ENCODE data around the gene UBE2H.
"Not testable (repeated sequence)": the region's sequence is repeated elsewhere in the genome, so short reads cannot be mapped to it uniquely, and the experiment has no call there.

The UBE2H gene

DNA sequence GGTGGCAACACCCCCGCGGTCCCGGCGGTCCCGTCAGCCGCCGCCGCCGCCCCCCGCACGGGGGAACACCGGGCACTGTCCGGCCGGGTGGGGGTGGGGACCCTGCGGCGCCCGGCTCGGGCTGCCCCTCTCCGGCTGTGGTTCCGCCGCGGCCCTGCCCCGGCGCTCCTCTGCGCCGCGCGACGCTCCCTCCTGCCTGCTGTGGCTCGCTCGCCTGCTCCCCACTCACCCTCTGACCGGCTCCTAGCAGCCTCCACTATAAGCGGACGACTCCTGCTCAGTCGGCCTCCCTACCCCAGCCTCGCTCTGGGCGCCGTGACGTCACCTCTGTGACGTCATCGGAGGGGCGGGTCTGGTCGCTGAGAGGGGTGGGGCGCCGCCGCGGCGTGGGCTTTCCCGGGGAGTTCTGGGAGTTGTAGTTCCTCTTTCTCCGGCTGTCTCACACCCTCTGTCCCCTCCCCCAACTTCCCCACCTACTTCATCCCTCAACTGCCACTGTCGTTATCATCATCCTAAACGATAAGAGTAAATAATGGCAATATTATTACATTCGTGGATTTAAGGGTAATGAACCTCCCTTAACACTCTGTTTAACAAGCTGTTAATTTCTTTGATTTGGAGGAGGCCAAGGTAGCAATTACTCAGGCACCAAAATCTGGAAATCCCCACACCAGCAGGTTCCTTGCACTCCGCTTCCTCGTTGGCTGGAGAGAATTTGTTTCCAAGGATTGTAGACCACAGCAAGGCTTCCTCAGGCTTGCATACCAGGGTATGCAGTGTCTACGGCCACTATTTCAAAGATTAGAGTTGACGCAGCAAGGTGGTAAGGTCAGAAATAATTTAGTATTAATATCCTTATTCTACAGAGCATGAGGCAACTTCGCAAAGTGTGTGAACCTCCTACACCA is at the start of gene UBE2H:
Gene UBE2H, minus strand, starts transcription at position 308 of the 908 bp plus-strand sequence. CDS start 405 bp downstream, outside the sequence.
- H3K36me3 ChIP-seq (ENCODE audit: insufficient read depth, low read length), result no peaks in the 10 kb centered on the region
- H3K9me3 ChIP-seq (ENCODE audit: control insufficient read depth, insufficient read depth, low read length), result no peaks in the 10 kb centered on the region
- H3K9ac ChIP-seq (ENCODE audit: low read depth, low read length), result peak within 1 kb of the TSS; percentile 92
- H3K4me1 ChIP-seq (ENCODE audit: insufficient read depth, low read length), result peaks cover 14% of the 10 kb centered on the region

DNA sequence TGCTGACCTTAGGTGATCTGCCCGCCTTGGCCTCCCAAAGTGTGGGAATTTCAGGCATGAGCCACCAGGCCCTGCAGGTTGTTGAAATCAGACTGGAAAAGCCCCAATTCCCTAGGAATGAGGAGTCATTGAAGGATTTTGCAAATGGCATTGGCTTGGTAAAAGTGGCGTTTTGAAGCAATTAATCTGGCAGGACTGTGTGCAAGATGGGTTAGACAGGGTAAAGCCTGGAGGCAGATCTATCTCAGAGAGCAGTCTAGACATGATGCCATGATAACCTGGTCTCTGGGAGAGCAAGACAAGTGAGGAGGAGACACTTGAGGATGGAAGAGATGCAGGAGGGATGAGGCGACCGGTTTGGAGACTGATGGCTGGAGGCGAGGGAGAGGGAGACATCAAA is 45.7 kb upstream of the UBE2H start:
- Histone ChIP-seq H3K4me1 (ENCODE audit: insufficient read depth, low read length) (no peaks in the 10 kb centered on the region), H3K36me3 (ENCODE audit: insufficient read depth, low read length) (no peaks in the 10 kb centered on the region), H3K9me3 (ENCODE audit: control insufficient read depth, insufficient read depth, low read length) (no peaks in the 10 kb centered on the region), H3K9ac (ENCODE audit: low read depth, low read length) (no peak overlapping the region)

DNA sequence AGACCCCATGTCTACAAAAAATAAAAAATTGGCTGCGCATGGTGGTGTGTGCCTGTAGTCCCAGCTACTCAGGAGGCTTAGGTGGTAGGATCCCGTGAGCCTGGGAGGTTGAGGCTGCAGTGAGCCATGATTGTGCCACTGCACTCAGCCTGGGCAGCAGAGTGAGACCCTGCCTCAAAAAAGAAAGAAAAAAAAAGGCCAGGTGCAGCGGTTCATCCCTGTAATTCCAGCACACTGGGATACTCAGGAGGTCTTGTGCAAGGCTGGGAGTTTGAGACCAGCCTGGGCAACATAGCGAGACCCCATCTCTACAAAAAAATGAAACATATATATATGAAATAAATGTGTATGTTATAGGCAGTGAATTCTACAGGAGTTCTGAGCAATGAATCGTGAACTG is 44.5 kb upstream of the UBE2H start:
- no peaks in the 10 kb centered on the region for H3K4me1 ChIP-seq (ENCODE audit: insufficient read depth, low read length)

DNA sequence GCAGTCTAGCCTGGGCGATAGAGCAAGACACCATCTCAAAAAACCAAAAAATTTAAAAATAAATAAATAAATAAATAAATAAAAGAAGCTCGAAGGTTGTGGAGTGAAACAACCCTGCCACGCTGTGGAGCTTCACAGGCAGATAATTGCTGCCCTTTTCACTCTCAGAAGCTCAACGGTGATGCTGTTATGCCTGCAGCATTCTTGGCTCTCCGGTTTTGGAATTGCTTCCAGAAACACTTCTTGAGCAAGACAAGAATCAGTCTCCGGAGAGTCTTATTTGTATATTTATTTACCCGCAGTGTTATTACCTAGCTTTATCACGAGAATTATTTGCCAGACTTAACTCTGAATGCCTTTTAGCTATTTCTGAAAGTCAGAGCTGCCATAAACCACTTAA is 40.5 kb upstream of the UBE2H start:
- Histone ChIP-seq H3K9me3 (ENCODE audit: control insufficient read depth, insufficient read depth, low read length) (no peaks in the 10 kb centered on the region), H3K9ac (ENCODE audit: low read depth, low read length) (no peak overlapping the region), H3K4me1 (ENCODE audit: insufficient read depth, low read length) (no peaks in the 10 kb centered on the region), H3K36me3 (ENCODE audit: insufficient read depth, low read length) (no peaks in the 10 kb centered on the region)

More for the DNA sequence above, 44.5 kb upstream of the UBE2H start:
- Histone ChIP-seq H3K9me3 (ENCODE audit: control insufficient read depth, insufficient read depth, low read length) (no peaks in the 10 kb centered on the region), H3K36me3 (ENCODE audit: insufficient read depth, low read length) (no peaks in the 10 kb centered on the region), H3K9ac (ENCODE audit: low read depth, low read length) (no peak overlapping the region)

DNA sequence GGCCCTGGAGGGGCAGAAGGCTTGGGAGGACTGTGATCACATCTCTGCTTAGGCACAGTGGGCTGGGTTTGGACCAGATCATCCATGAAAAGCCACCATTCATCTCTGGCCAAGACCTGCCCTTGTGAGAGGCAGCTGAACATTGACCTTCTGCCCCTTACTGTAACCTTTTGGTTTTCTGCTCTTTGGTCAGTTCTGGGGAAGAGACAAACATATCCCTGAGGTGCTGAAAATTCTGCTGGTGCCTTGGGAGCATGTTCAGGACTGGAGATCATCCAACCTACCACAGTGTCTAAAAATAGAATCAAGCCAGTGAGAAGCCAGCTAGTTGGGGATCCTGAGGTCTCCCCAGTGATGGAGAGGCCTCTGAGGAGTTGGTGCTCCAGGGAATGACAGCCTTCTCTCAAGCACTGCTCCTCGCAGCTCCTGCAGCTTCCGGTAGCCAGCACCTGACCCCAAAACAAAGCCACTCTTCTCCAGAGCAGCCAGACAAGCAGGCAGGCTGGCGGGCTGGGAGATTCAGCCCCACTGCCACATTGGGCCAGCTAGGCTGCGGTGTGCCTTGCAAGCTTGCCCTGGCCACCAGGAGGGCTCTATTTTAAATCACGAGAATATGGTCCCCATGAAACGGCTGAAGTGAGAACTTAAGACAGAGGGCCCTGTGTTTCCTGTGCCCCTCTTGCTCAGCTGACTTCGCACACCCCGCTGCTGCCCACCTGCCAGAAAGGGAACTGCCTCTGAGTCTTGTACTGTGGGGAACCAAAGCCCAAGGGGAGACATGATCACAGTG is 37.8 kb upstream of the UBE2H start:
- H3K36me3 ChIP-seq (ENCODE audit: insufficient read depth, low read length), result no peaks in the 10 kb centered on the region
- H3K9ac ChIP-seq (ENCODE audit: low read depth, low read length), result no peak overlapping the region
- no peaks in the 10 kb centered on the region for H3K4me1 ChIP-seq (ENCODE audit: insufficient read depth, low read length)
- H3K9me3 ChIP-seq (ENCODE audit: control insufficient read depth, insufficient read depth, low read length), result no peaks in the 10 kb centered on the region

DNA sequence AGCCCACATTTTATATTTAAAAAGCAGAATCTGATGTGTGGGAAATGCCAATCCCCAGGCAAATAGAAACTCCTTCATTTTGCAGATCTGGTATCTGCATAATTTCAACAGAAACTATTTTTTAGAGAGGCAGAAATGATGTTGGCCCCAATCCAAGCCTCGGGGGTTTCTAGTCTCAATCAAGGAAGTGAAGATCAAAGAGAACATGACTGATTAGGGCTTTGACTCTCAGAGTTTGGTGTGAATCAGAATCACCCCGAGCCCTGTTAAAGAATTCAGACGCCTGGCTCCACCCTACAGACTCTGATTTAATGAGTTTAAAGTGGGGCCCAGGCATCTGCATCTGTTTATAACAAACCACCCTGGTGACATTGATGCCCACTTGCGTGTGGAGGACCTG is 36.7 kb upstream of the UBE2H start:
- Histone ChIP-seq H3K9me3 (ENCODE audit: control insufficient read depth, insufficient read depth, low read length) (no peaks in the 10 kb centered on the region), H3K36me3 (ENCODE audit: insufficient read depth, low read length) (no peaks in the 10 kb centered on the region), H3K9ac (ENCODE audit: low read depth, low read length) (no peak overlapping the region), H3K4me1 (ENCODE audit: insufficient read depth, low read length) (no peaks in the 10 kb centered on the region)

DNA sequence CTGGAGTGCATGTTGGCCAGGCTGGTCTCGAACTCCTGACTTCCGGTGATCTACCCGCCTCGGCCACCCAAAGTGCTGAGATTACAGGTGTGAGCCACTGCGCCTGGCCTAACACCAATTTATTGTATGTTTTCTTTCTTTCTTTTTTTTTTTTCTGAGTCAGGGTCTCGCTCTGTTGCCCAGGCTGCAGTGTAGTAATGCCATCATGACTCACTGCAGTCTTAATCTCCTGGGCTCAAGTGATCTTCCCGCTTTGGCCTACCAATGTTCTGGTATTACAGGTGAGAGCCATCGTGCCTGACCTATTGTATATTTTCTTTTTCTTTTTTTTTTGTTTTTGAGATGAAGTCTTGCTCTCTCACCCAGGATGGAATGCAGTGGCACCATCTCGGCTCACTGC is 33.8 kb upstream of the UBE2H start:
- Histone ChIP-seq H3K4me1 (ENCODE audit: insufficient read depth, low read length) (peaks cover 3% of the 10 kb centered on the region; the same call in 1 of the 2 replicates), H3K9ac (ENCODE audit: low read depth, low read length) (no peak overlapping the region), H3K9me3 (ENCODE audit: control insufficient read depth, insufficient read depth, low read length) (no peaks in the 10 kb centered on the region), H3K36me3 (ENCODE audit: insufficient read depth, low read length) (no peaks in the 10 kb centered on the region)

DNA sequence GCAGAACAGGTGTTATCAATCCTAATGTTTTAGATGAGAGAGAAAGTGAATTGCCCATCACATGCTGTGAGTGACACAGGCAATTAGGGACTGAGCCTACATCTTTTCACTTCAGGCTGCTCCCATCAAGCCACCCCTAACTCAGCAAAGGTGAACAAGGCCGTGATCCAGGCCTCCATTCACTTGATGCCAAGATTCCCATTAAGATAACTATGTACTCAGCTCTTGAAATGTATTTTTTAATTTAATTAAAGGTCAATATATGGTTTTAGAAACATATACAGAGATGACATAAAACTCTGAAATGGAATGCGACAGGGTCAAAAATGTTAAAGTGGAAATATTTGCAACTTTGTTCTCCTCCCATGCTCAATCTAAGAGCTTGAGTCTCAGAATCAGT is 27.9 kb upstream of the UBE2H start:
- no peaks in the 10 kb centered on the region for H3K9me3 ChIP-seq (ENCODE audit: control insufficient read depth, insufficient read depth, low read length)
- H3K36me3 ChIP-seq (ENCODE audit: insufficient read depth, low read length), result no peaks in the 10 kb centered on the region
- peaks cover 9% of the 10 kb centered on the region; the same call in 1 of the 2 replicates for H3K4me1 ChIP-seq (ENCODE audit: insufficient read depth, low read length)
- no peak overlapping the region for H3K9ac ChIP-seq (ENCODE audit: low read depth, low read length)

DNA sequence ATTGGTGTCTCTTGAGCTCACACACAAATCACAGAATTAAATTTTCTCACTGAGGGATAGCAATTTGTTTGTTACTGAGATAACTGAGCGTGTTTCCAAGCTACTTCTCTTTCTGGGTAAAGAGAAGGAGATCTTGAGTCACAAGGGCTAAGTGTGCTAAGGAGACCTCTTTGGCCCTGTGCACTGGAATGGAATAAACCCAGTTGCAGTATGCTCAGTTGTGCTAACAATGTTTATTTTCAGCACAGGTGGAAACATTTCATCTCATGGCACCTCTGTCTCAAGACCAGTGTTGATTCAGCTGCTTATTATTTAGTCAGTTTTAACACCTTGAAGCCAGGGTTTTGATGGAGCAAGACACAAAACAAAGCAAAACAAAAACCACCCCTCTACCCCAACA is 22.5 kb upstream of the UBE2H start:
- peaks cover 12% of the 10 kb centered on the region; the same call in 1 of the 2 replicates for H3K4me1 ChIP-seq (ENCODE audit: insufficient read depth, low read length)
- H3K36me3 ChIP-seq (ENCODE audit: insufficient read depth, low read length), result no peaks in the 10 kb centered on the region
- H3K9ac ChIP-seq (ENCODE audit: low read depth, low read length), result no peak overlapping the region
- no peaks in the 10 kb centered on the region for H3K9me3 ChIP-seq (ENCODE audit: control insufficient read depth, insufficient read depth, low read length)

DNA sequence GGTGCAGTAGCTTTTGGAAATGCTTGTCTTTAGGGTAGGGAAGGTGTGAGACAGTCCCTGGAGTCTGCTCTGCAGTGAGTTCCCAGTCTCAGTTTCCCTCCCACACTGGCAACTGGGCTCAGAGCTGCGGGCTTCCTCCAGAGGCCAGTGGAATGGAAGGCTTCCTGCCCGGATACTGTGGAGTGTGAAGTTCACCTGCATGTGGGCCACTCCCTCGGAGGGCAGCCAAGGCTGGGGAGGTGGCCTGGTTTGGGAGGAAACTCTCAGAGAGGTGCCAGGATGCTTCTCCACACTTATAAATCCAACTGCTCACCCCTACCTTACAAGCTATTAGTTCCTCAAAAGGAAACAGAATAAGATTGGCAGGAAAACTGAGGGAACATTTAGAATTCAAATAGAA is 18.1 kb upstream of the UBE2H start:
- Histone ChIP-seq H3K9ac (ENCODE audit: low read depth, low read length) (no peak overlapping the region), H3K9me3 (ENCODE audit: control insufficient read depth, insufficient read depth, low read length) (no peaks in the 10 kb centered on the region), H3K36me3 (ENCODE audit: insufficient read depth, low read length) (no peaks in the 10 kb centered on the region), H3K4me1 (ENCODE audit: insufficient read depth, low read length) (peaks cover 15% of the 10 kb centered on the region)

DNA sequence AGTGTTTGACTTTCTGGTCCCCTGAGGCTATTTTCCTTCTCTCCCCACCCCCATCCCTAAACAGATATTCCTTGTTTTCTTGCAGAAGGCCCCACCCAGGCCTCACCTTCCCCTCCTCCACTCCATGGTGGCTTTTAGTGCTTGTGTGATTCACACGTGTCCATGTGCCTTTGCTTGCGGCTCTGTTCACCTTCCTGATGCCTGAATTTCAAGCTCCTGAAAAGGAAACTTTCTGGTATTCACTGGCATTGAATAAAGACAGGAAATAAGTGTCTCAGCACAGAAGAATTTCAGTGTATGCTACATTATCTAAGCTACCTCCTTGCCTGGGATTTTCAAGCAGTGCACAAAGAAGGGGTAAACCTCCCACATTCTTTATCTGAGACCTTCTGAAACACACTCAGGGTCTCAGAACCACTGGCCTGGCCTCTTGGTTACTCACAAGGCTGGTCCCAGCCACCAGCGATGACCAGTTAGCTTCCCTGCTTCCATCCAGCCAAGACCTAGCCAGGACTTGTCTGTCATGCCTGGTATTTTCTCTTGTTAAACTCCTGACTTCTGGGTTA is 17.2 kb upstream of the UBE2H start:
- Histone ChIP-seq H3K36me3 (ENCODE audit: insufficient read depth, low read length) (no peaks in the 10 kb centered on the region), H3K9me3 (ENCODE audit: control insufficient read depth, insufficient read depth, low read length) (no peaks in the 10 kb centered on the region), H3K4me1 (ENCODE audit: insufficient read depth, low read length) (peaks cover 15% of the 10 kb centered on the region), H3K9ac (ENCODE audit: low read depth, low read length) (no peak overlapping the region)

DNA sequence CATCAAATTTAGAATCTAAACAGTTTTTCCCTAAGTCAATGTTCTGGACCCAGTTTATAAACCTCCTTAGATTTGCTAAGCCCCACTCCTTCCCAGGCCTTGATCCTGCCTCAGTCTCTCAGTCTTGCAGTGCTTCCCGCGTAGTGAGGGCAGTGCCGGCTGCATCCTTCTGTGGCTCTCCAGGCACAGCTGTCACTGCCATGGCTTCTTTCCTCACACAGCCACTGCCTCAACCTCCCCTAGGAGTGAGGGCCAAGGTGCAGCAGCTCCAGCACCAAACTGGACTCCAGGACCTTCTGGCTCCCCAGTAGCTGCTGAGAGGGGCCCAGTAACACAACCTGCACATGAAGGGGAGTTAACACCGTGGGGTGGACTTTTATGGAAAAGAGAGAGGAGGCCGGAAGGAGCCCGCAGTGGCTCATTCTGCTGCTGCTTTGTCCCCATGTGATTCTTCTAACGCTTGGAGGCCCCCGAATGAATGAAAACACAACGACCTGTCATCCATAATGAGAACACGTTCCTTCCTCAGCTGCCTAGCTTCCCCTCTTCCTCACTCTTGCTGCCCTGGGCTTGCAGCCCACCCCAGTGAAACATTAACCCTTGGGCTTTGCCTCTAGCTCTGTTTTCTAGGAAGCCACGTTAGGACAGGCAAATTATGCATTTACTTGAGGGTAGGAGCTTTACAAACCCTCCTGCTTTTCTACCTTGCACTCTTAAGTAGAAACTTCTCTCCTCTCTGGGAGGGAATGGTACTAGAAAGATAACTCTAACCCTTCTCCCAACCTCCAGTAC is 16.0 kb upstream of the UBE2H start:
- Histone ChIP-seq H3K36me3 (ENCODE audit: insufficient read depth, low read length) (no peaks in the 10 kb centered on the region), H3K9me3 (ENCODE audit: control insufficient read depth, insufficient read depth, low read length) (no peaks in the 10 kb centered on the region), H3K9ac (ENCODE audit: low read depth, low read length) (no peak overlapping the region), H3K4me1 (ENCODE audit: insufficient read depth, low read length) (peaks cover 15% of the 10 kb centered on the region)

DNA sequence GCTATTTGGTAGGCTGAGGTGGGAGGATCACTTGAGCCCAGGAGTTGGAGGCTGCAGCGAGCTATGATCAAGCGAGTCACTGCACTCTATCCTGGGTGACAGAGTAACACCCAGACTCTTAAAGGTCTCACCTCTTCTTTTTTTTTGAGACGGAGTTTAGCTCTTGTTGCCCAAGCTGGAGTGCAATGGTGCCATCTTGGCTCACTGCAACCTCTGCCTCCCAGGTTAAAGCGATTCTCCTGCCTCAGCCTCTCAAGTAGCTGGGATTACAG is 7.4 kb upstream of the UBE2H start:
- H3K36me3 ChIP-seq (ENCODE audit: insufficient read depth, low read length); H3K9me3 ChIP-seq (ENCODE audit: control insufficient read depth, insufficient read depth, low read length); H3K9ac ChIP-seq (ENCODE audit: low read depth, low read length): not testable (repeated sequence)
- H3K4me1 ChIP-seq (ENCODE audit: insufficient read depth, low read length), result peaks cover 16% of the 10 kb centered on the region

All from ES-I3 (cell line).